ENCODE data around the gene ZNF609.

DNA sequence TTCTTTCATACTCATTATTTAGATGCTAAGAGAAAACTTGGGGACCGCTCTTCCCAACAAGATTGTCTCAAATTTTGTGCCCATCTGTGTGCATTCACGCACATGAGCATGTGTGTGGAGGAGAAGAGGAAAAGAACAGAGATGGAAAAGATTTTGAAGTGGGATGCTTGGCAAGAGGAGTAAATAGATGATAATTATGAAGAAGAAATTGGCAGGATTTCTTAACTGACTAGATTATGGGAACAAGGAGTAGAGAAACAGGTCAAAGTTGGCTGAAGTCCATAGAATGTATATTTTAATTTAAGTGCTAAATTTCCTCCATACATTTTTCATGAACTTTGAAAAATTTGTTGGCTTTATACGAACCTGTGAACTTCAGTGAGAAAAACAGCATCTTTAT, 100.1 kb downstream of the ZNF609 start:
- TF ChIP-seq EZH2 (IDR thresholded peaks at IDR 0.05; ENCODE audit: low read length) = no peak
- TF ChIP-seq, protein P1, sequence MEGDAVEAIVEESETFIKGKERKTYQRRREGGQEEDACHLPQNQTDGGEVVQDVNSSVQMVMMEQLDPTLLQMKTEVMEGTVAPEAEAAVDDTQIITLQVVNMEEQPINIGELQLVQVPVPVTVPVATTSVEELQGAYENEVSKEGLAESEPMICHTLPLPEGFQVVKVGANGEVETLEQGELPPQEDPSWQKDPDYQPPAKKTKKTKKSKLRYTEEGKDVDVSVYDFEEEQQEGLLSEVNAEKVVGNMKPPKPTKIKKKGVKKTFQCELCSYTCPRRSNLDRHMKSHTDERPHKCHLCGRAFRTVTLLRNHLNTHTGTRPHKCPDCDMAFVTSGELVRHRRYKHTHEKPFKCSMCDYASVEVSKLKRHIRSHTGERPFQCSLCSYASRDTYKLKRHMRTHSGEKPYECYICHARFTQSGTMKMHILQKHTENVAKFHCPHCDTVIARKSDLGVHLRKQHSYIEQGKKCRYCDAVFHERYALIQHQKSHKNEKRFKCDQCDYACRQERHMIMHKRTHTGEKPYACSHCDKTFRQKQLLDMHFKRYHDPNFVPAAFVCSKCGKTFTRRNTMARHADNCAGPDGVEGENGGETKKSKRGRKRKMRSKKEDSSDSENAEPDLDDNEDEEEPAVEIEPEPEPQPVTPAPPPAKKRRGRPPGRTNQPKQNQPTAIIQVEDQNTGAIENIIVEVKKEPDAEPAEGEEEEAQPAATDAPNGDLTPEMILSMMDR (optimal IDR thresholded peaks at IDR 0.05 in 1 of 3, IDR thresholded peaks at IDR 0.05 in 1 of 3, conservative IDR thresholded peaks at IDR 0.05 in 1 of 3; ENCODE audit: extremely low read depth in 1 of 3, insufficient read depth in 2 of 3, low read length in 3 of 3) = no peak
